ENCODE data around the gene TGFB2.

GRCh38 chr1:218351391-218352074 is 6.4 kb downstream of the TGFB2 start:
- TF ChIP-seq REST (IDR thresholded peaks at IDR 0.05; ENCODE audit: insufficient replicate concordance, low read depth): no peak
- TF ChIP-seq, protein P1, sequence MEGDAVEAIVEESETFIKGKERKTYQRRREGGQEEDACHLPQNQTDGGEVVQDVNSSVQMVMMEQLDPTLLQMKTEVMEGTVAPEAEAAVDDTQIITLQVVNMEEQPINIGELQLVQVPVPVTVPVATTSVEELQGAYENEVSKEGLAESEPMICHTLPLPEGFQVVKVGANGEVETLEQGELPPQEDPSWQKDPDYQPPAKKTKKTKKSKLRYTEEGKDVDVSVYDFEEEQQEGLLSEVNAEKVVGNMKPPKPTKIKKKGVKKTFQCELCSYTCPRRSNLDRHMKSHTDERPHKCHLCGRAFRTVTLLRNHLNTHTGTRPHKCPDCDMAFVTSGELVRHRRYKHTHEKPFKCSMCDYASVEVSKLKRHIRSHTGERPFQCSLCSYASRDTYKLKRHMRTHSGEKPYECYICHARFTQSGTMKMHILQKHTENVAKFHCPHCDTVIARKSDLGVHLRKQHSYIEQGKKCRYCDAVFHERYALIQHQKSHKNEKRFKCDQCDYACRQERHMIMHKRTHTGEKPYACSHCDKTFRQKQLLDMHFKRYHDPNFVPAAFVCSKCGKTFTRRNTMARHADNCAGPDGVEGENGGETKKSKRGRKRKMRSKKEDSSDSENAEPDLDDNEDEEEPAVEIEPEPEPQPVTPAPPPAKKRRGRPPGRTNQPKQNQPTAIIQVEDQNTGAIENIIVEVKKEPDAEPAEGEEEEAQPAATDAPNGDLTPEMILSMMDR (IDR thresholded peaks at IDR 0.05; ENCODE audit: insufficient read depth, low read length): peak; percentile 60
